SIG-M5 treated with dmso at 0.1 percent for 504 hours (cell line): ENCODE measurements around the gene FAM219B.
"Not testable (repeated sequence)": the region's sequence is repeated elsewhere in the genome, so short reads cannot be mapped to it uniquely, and the experiment has no call there.

ENCODE experiments used
- DNase-seq: peaks from one replicate; lab custom pipeline; 2025; ENCODE audit not compliant: unreplicated experiment; lab: John Stamatoyannopoulos, UW

FAM219B gene

GRCh38 chr15:74906450-74907162 lies at the start of gene FAM219B:
Gene FAM219B, minus strand, starts transcription at chr15:74906851. Its CDS starts 51 bp downstream, at chr15:74906800.
- DNase-seq: peak; percentile 82

GRCh38 chr15:74955796-74956647 lies 49.4 kb upstream of the FAM219B start:
- DNase-seq: peak; percentile 67

- DNase-seq: no peak
These were observed 48.4 kb upstream of the FAM219B start for GRCh38 chr15:74955017-74955416.

GRCh38 chr15:74954515-74954914 lies 47.9 kb upstream of the FAM219B start:
- DNase-seq: no peak

GRCh38 chr15:74951006-74951405 lies 44.4 kb upstream of the FAM219B start:
- DNase-seq: no peak

GRCh38 chr15:74950078-74950908 lies 43.6 kb upstream of the FAM219B start:
- DNase-seq: peak; percentile 72

GRCh38 chr15:74937590-74938371 lies 31.1 kb upstream of the FAM219B start, which contains the start of gene COX5A:
Gene COX5A, minus strand, starts transcription at chr15:74938073. Its CDS starts 59 bp downstream, at chr15:74938014.
- DNase-seq: peak; percentile 94

GRCh38 chr15:74937272-74937589 lies 30.6 kb upstream of the FAM219B start:
- peak; percentile 18 for DNase-seq

GRCh38 chr15:74935193-74935592 lies 28.5 kb upstream of the FAM219B start:
- DNase-seq: not testable (repeated sequence)

GRCh38 chr15:74933573-74933972 lies 26.9 kb upstream of the FAM219B start:
- DNase-seq: no peak

- no peak for DNase-seq
These were observed 22.1 kb upstream of the FAM219B start for GRCh38 chr15:74928771-74929198.

- no peak for DNase-seq
These were observed 17.9 kb upstream of the FAM219B start for GRCh38 chr15:74924525-74924924.

- DNase-seq: no peak
These were observed 13.8 kb upstream of the FAM219B start for GRCh38 chr15:74920456-74920855.

- DNase-seq: no peak
These were observed 11.0 kb upstream of the FAM219B start for GRCh38 chr15:74917676-74918075.

GRCh38 chr15:74913799-74914198 lies 7.1 kb upstream of the FAM219B start:
- not testable (repeated sequence) for DNase-seq

GRCh38 chr15:74913041-74913440 lies 6.4 kb upstream of the FAM219B start:
- no peak for DNase-seq

- no peak for DNase-seq
These were observed 2.0 kb upstream of the FAM219B start for GRCh38 chr15:74908635-74909034.

- no peak for DNase-seq
These were observed 666 bp upstream of the FAM219B start for GRCh38 chr15:74907163-74907870.

- no peak for DNase-seq
These were observed 593 bp downstream of the FAM219B start for GRCh38 chr15:74906067-74906449.
